ENCODE results near the gene COX6B1.
"Not testable (repeated sequence)": the region's sequence is repeated elsewhere in the genome, so short reads cannot be mapped to it uniquely, and the experiment has no call there.

The COX6B1 gene

DNA sequence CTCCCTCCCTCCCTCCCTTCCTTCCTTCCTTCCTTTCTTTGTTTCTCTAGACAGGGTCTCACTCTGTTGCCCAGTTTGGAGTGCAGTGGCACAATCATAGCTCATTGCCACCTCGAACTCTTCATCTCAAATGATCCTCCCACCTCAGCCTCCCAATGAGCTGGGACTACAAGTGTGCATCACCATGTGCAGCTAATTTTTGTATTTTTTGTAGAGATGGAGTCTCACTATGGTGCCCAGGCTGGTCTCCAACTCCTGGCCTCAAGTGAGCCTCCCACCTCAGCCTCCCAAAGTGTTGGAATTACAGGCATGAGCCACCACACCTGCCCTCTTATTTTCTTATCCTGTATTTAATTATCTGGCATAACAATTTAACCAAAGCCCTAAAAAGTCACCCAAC lies 22.6 kb downstream of the COX6B1 start:
- POLR2A ChIA-PET, result interaction anchor here (0.5 kb wide), 1 partner anchor 674 kb away, joined by 3 read pairs; no protein-coding TSS in a partner anchor
- Histone ChIP-seq H3K4me1 (ENCODE audit: control extremely low read depth in 1 of 4, control insufficient read depth in 4 of 4, insufficient read depth in 4 of 4, low read length in 3 of 4) (peaks cover 0 to 4% (median 3%) of the 10 kb centered on the region in 4 experiments), H3K27ac (ENCODE audit: insufficient read depth in 1 of 2, low read depth in 1 of 2, low read length in 2 of 2, poor library complexity in 1 of 2, severe bottlenecking in 2 of 2) (no peak overlapping the region), H3K9me3 (ENCODE audit: control extremely low read depth in 1 of 5, control insufficient read depth in 4 of 5, insufficient read depth in 2 of 5, low read depth in 1 of 5, low read length in 4 of 5) (no peaks in the 10 kb centered on the region), H3K36me3 (ENCODE audit: control insufficient read depth in 4 of 4, insufficient read depth in 4 of 4, low read length in 3 of 4) (no peaks in the 10 kb centered on the region), H3K4me3 (ENCODE audit: control insufficient read depth in 1 of 7, extremely low read depth in 1 of 7, insufficient read depth in 4 of 7, low read depth in 2 of 7, low read length in 6 of 7) (no peak overlapping the region), H3K27me3 (replicated peaks in 2 of 5; ENCODE audit: control insufficient read depth in 4 of 5, insufficient read depth in 5 of 5, low read length in 4 of 5) (peaks cover 6 to 39% (median 12%) of the 10 kb centered on the region in 5 experiments)
- no peak for DNase-seq
- CTCF ChIA-PET, result interaction anchor here (0.6 to 1.0 kb wide), 2 partner anchors 10 to 59 kb away, joined by 3 read pairs; no protein-coding TSS in a partner anchor
- 100% methylated on average over 1 of the region's 1 CpG for WGBS (ENCODE audit: insufficient coverage)

GRCh38 chr19:35671818-35672217 lies 23.7 kb downstream of the COX6B1 start:
- WGBS (ENCODE audit: insufficient coverage), result 25% methylated on average over 2 of the region's 3 CpGs
- Histone ChIP-seq H3K27ac (ENCODE audit: insufficient read depth in 1 of 2, low read depth in 1 of 2, low read length in 2 of 2, poor library complexity in 1 of 2, severe bottlenecking in 2 of 2) (no peak overlapping the region), H3K27me3 (replicated peaks in 2 of 5; ENCODE audit: control insufficient read depth in 4 of 5, insufficient read depth in 5 of 5, low read length in 4 of 5) (peaks cover 6 to 39% (median 12%) of the 10 kb centered on the region in 5 experiments), H3K9me3 (ENCODE audit: control extremely low read depth in 1 of 5, control insufficient read depth in 4 of 5, insufficient read depth in 2 of 5, low read depth in 1 of 5, low read length in 4 of 5) (no peaks in the 10 kb centered on the region), H3K36me3 (ENCODE audit: control insufficient read depth in 4 of 4, insufficient read depth in 4 of 4, low read length in 3 of 4) (no peaks in the 10 kb centered on the region), H3K4me1 (ENCODE audit: control extremely low read depth in 1 of 4, control insufficient read depth in 4 of 4, insufficient read depth in 4 of 4, low read length in 3 of 4) (peaks cover 0 to 4% (median 3%) of the 10 kb centered on the region in 4 experiments), H3K4me3 (ENCODE audit: control insufficient read depth in 1 of 7, extremely low read depth in 1 of 7, insufficient read depth in 4 of 7, low read depth in 2 of 7, low read length in 6 of 7) (no peak overlapping the region)
- peak; percentile 68 to 92 (median 85) for DNase-seq
- ChIA-PET POLR2A (no interaction called here), CTCF (interaction anchor here (1.2 kb wide), 1 partner anchor 21 kb away, joined by 3 read pairs; no protein-coding TSS in a partner anchor)

GRCh38 chr19:35673121-35673804 lies 25.1 kb downstream of the COX6B1 start:
- Histone ChIP-seq H3K9me3 (ENCODE audit: control extremely low read depth in 1 of 5, control insufficient read depth in 4 of 5, insufficient read depth in 2 of 5, low read depth in 1 of 5, low read length in 4 of 5) (no peaks in the 10 kb centered on the region), H3K27ac (ENCODE audit: insufficient read depth in 1 of 2, low read depth in 1 of 2, low read length in 2 of 2, poor library complexity in 1 of 2, severe bottlenecking in 2 of 2) (no peak overlapping the region), H3K4me3 (ENCODE audit: control insufficient read depth in 1 of 7, extremely low read depth in 1 of 7, insufficient read depth in 4 of 7, low read depth in 2 of 7, low read length in 6 of 7) (peak overlapping the region; percentile 0 to 71 (median 38)), H3K4me1 (ENCODE audit: control extremely low read depth in 1 of 4, control insufficient read depth in 4 of 4, insufficient read depth in 4 of 4, low read length in 3 of 4) (peaks cover 0 to 4% (median 3%) of the 10 kb centered on the region in 4 experiments), H3K27me3 (replicated peaks in 2 of 5; ENCODE audit: control insufficient read depth in 4 of 5, insufficient read depth in 5 of 5, low read length in 4 of 5) (peaks cover 6 to 39% (median 14%) of the 10 kb centered on the region in 5 experiments), H3K36me3 (ENCODE audit: control insufficient read depth in 4 of 4, insufficient read depth in 4 of 4, low read length in 3 of 4) (no peaks in the 10 kb centered on the region)
- DNase-seq, result peak in 2 of 3 donors; percentile 56 to 59
- POLR2A ChIA-PET, result interaction anchor here (0.6 kb wide), 1 partner anchor 19 kb away, joined by 3 read pairs; no protein-coding TSS in a partner anchor
- CTCF ChIA-PET, result interaction anchor here (1.1 to 1.3 kb wide), 3 partner anchors 9 to 163 kb away, joined by 3 to 4 read pairs (median 3); no protein-coding TSS in a partner anchor
- 2% methylated on average over 33 of the region's 39 CpGs for WGBS (ENCODE audit: insufficient coverage)

DNA sequence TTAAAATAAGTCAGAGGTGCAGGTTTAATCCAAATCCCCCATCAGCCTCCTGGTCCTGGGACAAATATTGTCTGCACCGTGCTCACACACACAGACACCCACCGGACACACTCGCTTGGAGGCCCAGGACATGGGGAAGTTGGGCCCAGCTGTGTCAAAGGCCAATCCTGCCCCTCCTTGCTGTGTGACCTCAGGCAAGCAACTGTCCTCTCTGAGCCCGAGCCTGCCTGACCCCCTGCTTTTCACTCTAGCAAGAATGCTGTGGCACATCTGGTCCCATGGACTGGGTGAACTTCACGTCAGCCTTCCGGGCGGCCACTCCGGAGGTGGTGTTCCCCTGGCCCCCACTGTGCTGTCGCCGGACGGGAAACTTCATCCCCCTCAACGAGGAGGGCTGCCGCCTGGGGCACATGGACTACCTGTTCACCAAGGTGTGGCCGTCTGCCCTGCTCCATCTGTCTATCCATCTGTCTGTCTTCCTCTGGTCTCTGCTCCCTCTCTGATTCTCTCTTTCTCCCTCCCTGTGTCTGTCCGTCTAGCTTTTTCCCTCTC lies 27.5 kb downstream of the COX6B1 start:
- Histone ChIP-seq H3K9me3 (ENCODE audit: control extremely low read depth in 1 of 5, control insufficient read depth in 4 of 5, insufficient read depth in 2 of 5, low read depth in 1 of 5, low read length in 4 of 5) (no peaks in the 10 kb centered on the region), H3K27ac (ENCODE audit: insufficient read depth in 1 of 2, low read depth in 1 of 2, low read length in 2 of 2, poor library complexity in 1 of 2, severe bottlenecking in 2 of 2) (no peak overlapping the region), H3K4me1 (ENCODE audit: control extremely low read depth in 1 of 4, control insufficient read depth in 4 of 4, insufficient read depth in 4 of 4, low read length in 3 of 4) (peaks cover 0 to 4% (median 3%) of the 10 kb centered on the region in 4 experiments), H3K36me3 (ENCODE audit: control insufficient read depth in 4 of 4, insufficient read depth in 4 of 4, low read length in 3 of 4) (no peaks in the 10 kb centered on the region), H3K4me3 (ENCODE audit: control insufficient read depth in 1 of 7, extremely low read depth in 1 of 7, insufficient read depth in 4 of 7, low read depth in 2 of 7, low read length in 6 of 7) (no peak overlapping the region), H3K27me3 (replicated peaks in 2 of 5; ENCODE audit: control insufficient read depth in 4 of 5, insufficient read depth in 5 of 5, low read length in 4 of 5) (peaks cover 6 to 35% (median 14%) of the 10 kb centered on the region in 5 experiments)
- WGBS (ENCODE audit: insufficient coverage), result 86% methylated on average over 14 of the region's 15 CpGs
- CTCF ChIA-PET, result no interaction called here
- DNase-seq, result no peak
- POLR2A ChIA-PET, result interaction anchor here (0.6 kb wide), 1 partner anchor 144 kb away, joined by 3 read pairs; no protein-coding TSS in a partner anchor

GRCh38 chr19:35689836-35690235 lies 41.7 kb downstream of the COX6B1 start:
- Histone ChIP-seq H3K27me3 (replicated peaks in 2 of 5; ENCODE audit: control insufficient read depth in 4 of 5, insufficient read depth in 5 of 5, low read length in 4 of 5) (no peaks in the 10 kb centered on the region), H3K4me3 (ENCODE audit: control insufficient read depth in 1 of 7, extremely low read depth in 1 of 7, insufficient read depth in 4 of 7, low read depth in 2 of 7, low read length in 6 of 7) (no peak overlapping the region), H3K4me1 (ENCODE audit: control extremely low read depth in 1 of 4, control insufficient read depth in 4 of 4, insufficient read depth in 4 of 4, low read length in 3 of 4) (no peaks in the 10 kb centered on the region), H3K27ac (ENCODE audit: insufficient read depth in 1 of 2, low read depth in 1 of 2, low read length in 2 of 2, poor library complexity in 1 of 2, severe bottlenecking in 2 of 2) (no peak overlapping the region), H3K9me3 (ENCODE audit: control extremely low read depth in 1 of 5, control insufficient read depth in 4 of 5, insufficient read depth in 2 of 5, low read depth in 1 of 5, low read length in 4 of 5) (no peaks in the 10 kb centered on the region), H3K36me3 (ENCODE audit: control insufficient read depth in 4 of 4, insufficient read depth in 4 of 4, low read length in 3 of 4) (no peaks in the 10 kb centered on the region)
- 100% methylated on average over 2 of the region's 4 CpGs for WGBS (ENCODE audit: insufficient coverage)
- POLR2A ChIA-PET, result interaction anchor here (0.6 kb wide), 1 partner anchor 22 kb away, joined by 3 read pairs; no protein-coding TSS in a partner anchor
- no peak for DNase-seq
- CTCF ChIA-PET, result interaction anchor here (1.7 kb wide), 1 partner anchor 130 kb away, joined by 4 read pairs; no protein-coding TSS in a partner anchor

- POLR2A ChIA-PET; H3K36me3 ChIP-seq (ENCODE audit: control insufficient read depth in 4 of 4, insufficient read depth in 4 of 4, low read length in 3 of 4); H3K4me1 ChIP-seq (ENCODE audit: control extremely low read depth in 1 of 4, control insufficient read depth in 4 of 4, insufficient read depth in 4 of 4, low read length in 3 of 4); H3K27me3 ChIP-seq (replicated peaks in 2 of 5; ENCODE audit: control insufficient read depth in 4 of 5, insufficient read depth in 5 of 5, low read length in 4 of 5); DNase-seq; H3K9me3 ChIP-seq (ENCODE audit: control extremely low read depth in 1 of 5, control insufficient read depth in 4 of 5, insufficient read depth in 2 of 5, low read depth in 1 of 5, low read length in 4 of 5); H3K4me3 ChIP-seq (ENCODE audit: control insufficient read depth in 1 of 7, extremely low read depth in 1 of 7, insufficient read depth in 4 of 7, low read depth in 2 of 7, low read length in 6 of 7); H3K27ac ChIP-seq (ENCODE audit: insufficient read depth in 1 of 2, low read depth in 1 of 2, low read length in 2 of 2, poor library complexity in 1 of 2, severe bottlenecking in 2 of 2): not testable (repeated sequence)
- CTCF ChIA-PET, result interaction anchor here (1.5 to 1.7 kb wide), 2 partner anchors 23 to 128 kb away, joined by 3 to 4 read pairs; no protein-coding TSS in a partner anchor
- 95% methylated on average over 29 of the region's 37 CpGs for WGBS (ENCODE audit: insufficient coverage)
Observed at GRCh38 chr19:35691106-35691505, 43.0 kb downstream of the COX6B1 start.

DNA sequence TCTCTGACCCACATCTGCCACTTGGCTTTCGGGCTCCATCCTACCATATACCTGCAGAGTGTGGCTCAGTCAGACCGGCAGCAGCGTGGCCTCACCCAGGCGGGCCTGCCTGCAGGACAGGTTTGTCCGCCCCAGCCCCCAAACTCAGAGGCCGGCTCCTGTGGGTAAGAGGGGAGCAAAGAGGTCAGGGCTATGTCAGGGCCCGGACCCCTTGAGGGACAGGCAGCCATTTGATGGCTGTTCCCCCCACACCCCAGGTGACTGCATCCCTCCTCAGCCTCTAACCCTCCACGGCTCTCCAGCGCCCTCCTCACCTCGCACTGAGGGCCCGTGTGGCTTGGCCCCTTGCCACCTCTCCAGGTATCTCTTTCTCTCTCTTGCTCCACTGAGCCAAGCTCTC lies 43.9 kb downstream of the COX6B1 start:
- Histone ChIP-seq H3K27me3 (replicated peaks in 2 of 5; ENCODE audit: control insufficient read depth in 4 of 5, insufficient read depth in 5 of 5, low read length in 4 of 5) (peaks cover 0 to 4% (median 0%) of the 10 kb centered on the region in 5 experiments), H3K4me3 (ENCODE audit: control insufficient read depth in 1 of 7, extremely low read depth in 1 of 7, insufficient read depth in 4 of 7, low read depth in 2 of 7, low read length in 6 of 7) (no peak overlapping the region), H3K9me3 (ENCODE audit: control extremely low read depth in 1 of 5, control insufficient read depth in 4 of 5, insufficient read depth in 2 of 5, low read depth in 1 of 5, low read length in 4 of 5) (no peaks in the 10 kb centered on the region), H3K36me3 (ENCODE audit: control insufficient read depth in 4 of 4, insufficient read depth in 4 of 4, low read length in 3 of 4) (no peaks in the 10 kb centered on the region), H3K4me1 (ENCODE audit: control extremely low read depth in 1 of 4, control insufficient read depth in 4 of 4, insufficient read depth in 4 of 4, low read length in 3 of 4) (no peaks in the 10 kb centered on the region), H3K27ac (ENCODE audit: insufficient read depth in 1 of 2, low read depth in 1 of 2, low read length in 2 of 2, poor library complexity in 1 of 2, severe bottlenecking in 2 of 2) (no peak overlapping the region)
- 98% methylated on average over 6 of the region's 11 CpGs for WGBS (ENCODE audit: insufficient coverage)
- ChIA-PET POLR2A (no interaction called here), CTCF (interaction anchor here (0.7 to 5.3 kb wide), 6 partner anchors 8 to 48 kb away, joined by 3 to 43 read pairs (median 4); no protein-coding TSS in a partner anchor)
- DNase-seq, result no peak
